K562 (cell line): ENCODE results near the gene CEP76.

Experiments used
- ATF1 ChIP-seq, 2 experiments: fragments of 450-650 bp in 1 of 2; IDR thresholded peaks; 2 replicates each; pipeline ENCODE4 v1.6.1; 2016; ENCODE audit warnings: missing compliant biosample characterization in 1 of 2, missing genetic modification characterization in 1 of 2
- CTCF ChIP-seq, 3 experiments: IDR thresholded peaks in 2 of 3; conservative IDR thresholded peaks in 1 of 3; 2 replicates each; pipeline ENCODE4 v1.5.1; 2011 to 2012; ENCODE audit warnings: low read length in 3 of 3, mild to moderate bottlenecking in 3 of 3, control low read depth in 2 of 3, improper control_type of control experiment in 1 of 3, inconsistent platforms in 1 of 3, low read depth in 1 of 3, mixed read lengths in 1 of 3, moderate library complexity in 1 of 3; ENCODE audit not compliant: insufficient read depth in 2 of 3
- FOXA1 ChIP-seq: fragments of 450-650 bp; IDR thresholded peaks from 2 replicates; pipeline ENCODE4 v1.6.1; 2016; ENCODE audit warnings: mild to moderate bottlenecking, borderline replicate concordance
- FOXP4 ChIP-seq: sonication (generic); formaldehyde crosslinking; IDR thresholded peaks from 2 replicates; pipeline ENCODE4 v1.8.0; 2022; ENCODE audit warnings: mild to moderate bottlenecking, missing genetic modification reagents, borderline replicate concordance
- MTA2 ChIP-seq: fragments of 450-650 bp; IDR thresholded peaks from 2 replicates; pipeline ENCODE4 v1.6.1; 2016; ENCODE audit warnings: low read depth
- NRF1 ChIP-seq, 2 experiments: fragments of 450-650 bp; IDR thresholded peaks in 1 of 2; conservative IDR thresholded peaks in 1 of 2; 2 replicates each; pipeline ENCODE4 v1.6.1; 2014; ENCODE audit warnings: mild to moderate bottlenecking in 2 of 2
- RAD21 ChIP-seq, 2 experiments: fragments of 250-450 bp in 1 of 2; fragments of 450-650 bp in 1 of 2; sonication (Bioruptor Pico) in 1 of 2; formaldehyde crosslinking in 1 of 2; IDR thresholded peaks in 1 of 2; conservative IDR thresholded peaks in 1 of 2; 2 replicates each; pipeline versions ENCODE4 v1.4.0 to v1.8.0; 2020 to 2022; ENCODE audit warnings: mild to moderate bottlenecking in 2 of 2, moderate library complexity in 1 of 2
- RBBP5 ChIP-seq: fragments of 200-600 bp; sonication (generic); IDR thresholded peaks from 2 replicates; pipeline ENCODE4 v1.6.1; 2012; ENCODE audit warnings: borderline replicate concordance, mild to moderate bottlenecking, low read length, control low read depth, inconsistent platforms; ENCODE audit not compliant: insufficient read depth, poor library complexity, severe bottlenecking
- REST ChIP-seq, 2 experiments: fragments of 450-650 bp; formaldehyde crosslinking in 1 of 2; IDR thresholded peaks; 2 replicates each; pipeline versions ENCODE4 v1.4.0 to v1.6.1; 2014 to 2020; ENCODE audit warnings: mild to moderate bottlenecking in 2 of 2, borderline replicate concordance in 1 of 2, low read depth in 1 of 2
- SPI1 ChIP-seq: IDR thresholded peaks from 2 replicates; pipeline ENCODE4 v1.6.1; 2011; ENCODE audit warnings: low read depth, low read length, control low read depth, borderline replicate concordance
- YY1 ChIP-seq, 3 experiments: IDR thresholded peaks; 2 replicates each; pipeline ENCODE4 v1.6.1; 2011; ENCODE audit warnings: low read length in 2 of 3, mild to moderate bottlenecking in 2 of 3, moderate library complexity in 2 of 3, borderline replicate concordance in 1 of 3, control low read depth in 1 of 3, low read depth in 1 of 3; ENCODE audit not compliant: insufficient read depth in 3 of 3, insufficient replicate concordance in 2 of 3, control insufficient read depth in 1 of 3, insufficient read length in 1 of 3; ENCODE audit errors: extremely low read depth in 1 of 3
- ZBTB43 ChIP-seq: sonication (generic); formaldehyde crosslinking; IDR thresholded peaks from 2 replicates; pipeline ENCODE4 v1.8.0; 2023; ENCODE audit warnings: mild to moderate bottlenecking, missing genetic modification reagents

GRCh38 chr18:12726331-12726730, 23.8 kb upstream of the CEP76 start:
- TF ChIP-seq NRF1 (conservative IDR thresholded peaks at IDR 0.05 in 1 of 2, IDR thresholded peaks at IDR 0.05 in 1 of 2) (no peak), FOXP4 (CRISPR knock-in tag) (no peak), CTCF (IDR thresholded peaks at IDR 0.05 in 2 of 3, conservative IDR thresholded peaks at IDR 0.05 in 1 of 3; ENCODE audit: insufficient read depth in 2 of 3, low read depth in 1 of 3, low read length in 3 of 3) (no peak), ZBTB43 (CRISPR knock-in tag) (no peak), ATF1 (CRISPR knock-in tag; IDR thresholded peaks at IDR 0.05) (no peak), ATF1 (tag; IDR thresholded peaks at IDR 0.05) (no peak), RBBP5 (no peak), YY1 (IDR thresholded peaks at IDR 0.05; ENCODE audit: borderline replicate concordance in 1 of 3, control insufficient read depth in 1 of 3, extremely low read depth in 1 of 3, insufficient read depth in 3 of 3, insufficient read length in 1 of 3, insufficient replicate concordance in 2 of 3, low read depth in 1 of 3, low read length in 2 of 3) (no peak), RAD21 (CRISPR knock-in tag; conservative IDR thresholded peaks at IDR 0.05 in 1 of 2, IDR thresholded peaks at IDR 0.05 in 1 of 2) (no peak), REST (IDR thresholded peaks at IDR 0.05; ENCODE audit: borderline replicate concordance) (no peak), REST (CRISPR knock-in tag; IDR thresholded peaks at IDR 0.05; ENCODE audit: low read depth) (no peak), FOXA1 (no peak), MTA2 (no peak), SPI1 (no peak)
